HPDE6-E6E7 (cell line): Measurements from ENCODE around the gene KBTBD13.

Source experiments
- DNase-seq: peaks from one replicate; pipeline ENCODE4 v3.0.0; 2011; ENCODE audit warnings: missing footprints; ENCODE audit errors: extremely low spot score

The KBTBD13 gene

GRCh38 chr15:65110676-65111292 lies 34.2 kb downstream of the KBTBD13 start:
- DNase-seq = no peak

- DNase-seq = no peak
These were observed 38.5 kb downstream of the KBTBD13 start, which contains the start of gene UBAP1L for GRCh38 chr15:65115086-65115485. TSS of gene UBAP1L (minus strand) at chr15:65115200. CDS start at chr15:65106215, 8,985 bp downstream.

- DNase-seq = no peak
These were observed 39.0 kb downstream of the KBTBD13 start for GRCh38 chr15:65115542-65115941.
